Panc1 (cell line): ENCODE results near the gene RASL11A.
A peak's percentile ranks its signal among the peaks of the same experiment; 100 is the strongest.

Experiments
- POLR2AphosphoS5 ChIP-seq: IDR thresholded peaks from 2 replicates; pipeline ENCODE4 v1.6.1; 2012; ENCODE audit warnings: mild to moderate bottlenecking, low read depth, low read length, moderate library complexity
- REST ChIP-seq, 2 experiments: IDR thresholded peaks; 2 replicates each; pipeline ENCODE4 v1.6.1; 2011 to 2012; ENCODE audit warnings: low read depth in 2 of 2, control low read depth in 1 of 2, low read length in 1 of 2, mild to moderate bottlenecking in 1 of 2, moderate library complexity in 1 of 2; ENCODE audit not compliant: insufficient read depth in 1 of 2
- TCF7L2 ChIP-seq: IDR thresholded peaks from 2 replicates; pipeline ENCODE4 v1.6.1; 2011; ENCODE audit warnings: mild to moderate bottlenecking, low read depth, low read length, inconsistent platforms
- TF ChIP-seq, protein P1 (sequence below): fragments of 450-650 bp; IDR thresholded peaks from 2 replicates; pipeline ENCODE4 v1.5.1; 2017; ENCODE audit warnings: mild to moderate bottlenecking

- TF ChIP-seq, protein P1, sequence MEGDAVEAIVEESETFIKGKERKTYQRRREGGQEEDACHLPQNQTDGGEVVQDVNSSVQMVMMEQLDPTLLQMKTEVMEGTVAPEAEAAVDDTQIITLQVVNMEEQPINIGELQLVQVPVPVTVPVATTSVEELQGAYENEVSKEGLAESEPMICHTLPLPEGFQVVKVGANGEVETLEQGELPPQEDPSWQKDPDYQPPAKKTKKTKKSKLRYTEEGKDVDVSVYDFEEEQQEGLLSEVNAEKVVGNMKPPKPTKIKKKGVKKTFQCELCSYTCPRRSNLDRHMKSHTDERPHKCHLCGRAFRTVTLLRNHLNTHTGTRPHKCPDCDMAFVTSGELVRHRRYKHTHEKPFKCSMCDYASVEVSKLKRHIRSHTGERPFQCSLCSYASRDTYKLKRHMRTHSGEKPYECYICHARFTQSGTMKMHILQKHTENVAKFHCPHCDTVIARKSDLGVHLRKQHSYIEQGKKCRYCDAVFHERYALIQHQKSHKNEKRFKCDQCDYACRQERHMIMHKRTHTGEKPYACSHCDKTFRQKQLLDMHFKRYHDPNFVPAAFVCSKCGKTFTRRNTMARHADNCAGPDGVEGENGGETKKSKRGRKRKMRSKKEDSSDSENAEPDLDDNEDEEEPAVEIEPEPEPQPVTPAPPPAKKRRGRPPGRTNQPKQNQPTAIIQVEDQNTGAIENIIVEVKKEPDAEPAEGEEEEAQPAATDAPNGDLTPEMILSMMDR: no peak
- TF ChIP-seq POLR2AphosphoS5 (0 out of 2 replicates have a peak, but pooled peaks have one; percentile 44), REST (IDR thresholded peaks at IDR 0.05; ENCODE audit: insufficient read depth in 1 of 2, low read depth in 2 of 2, low read length in 1 of 2) (no peak), TCF7L2 (no peak)
Observed at GRCh38 chr13:27258637-27259386, 11.8 kb upstream of the RASL11A start.
